Right renal cortex interstitium (tissue), 3 donors: Measurements from ENCODE around the gene AMN. TPM values are rescaled to one million over a fixed set of nuclear protein-coding genes. Genes with fewer than 3 reads are reported as not detected.

Experiments
- DNase-seq, 3 donors: peaks; one replicate each; pipeline ENCODE4 v3.0.0-alpha.2; 2013; ENCODE audit warnings: low read depth in 3 of 3, low spot score in 2 of 3
- polyA plus RNA-seq, 3 donors: library from polyadenylated mRNA; unstranded; fragments of 120-200 nt; gene quantifications; one replicate each; pipeline ENCODE4 v1.2.1, GENCODE V29; 2013; ENCODE audit not compliant: insufficient read length in 3 of 3

The AMN gene
- polyA plus RNA-seq, 3 donors, result 15.9 to 22.6 (median 17.7) TPM

GRCh38 chr14:102898776-102899515 is 23.5 kb upstream of the AMN start:
- no peak for DNase-seq

DNA sequence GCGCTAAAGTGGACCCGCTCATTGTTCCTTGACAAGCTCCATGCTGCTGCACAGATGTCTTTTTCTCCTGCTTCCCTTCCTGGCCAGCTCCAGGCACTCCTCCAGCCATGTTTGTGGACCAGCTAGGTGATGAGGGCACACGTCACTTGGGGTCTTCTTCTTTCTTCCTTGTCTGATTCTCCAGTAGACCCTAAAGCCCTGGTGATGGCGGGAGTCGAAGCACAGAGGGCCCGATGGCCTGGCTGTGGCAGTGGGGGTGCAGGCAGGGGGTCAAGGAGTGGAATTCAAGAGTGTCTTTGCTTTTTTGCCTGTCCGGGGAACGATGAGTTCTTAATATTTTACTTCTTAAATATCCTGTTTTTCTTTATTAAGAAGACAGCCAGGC is 23.0 kb upstream of the AMN start:
- no peak for DNase-seq

- DNase-seq, result no peak
Measured at GRCh38 chr14:102900631-102901571, 21.6 kb upstream of the AMN start.

DNA sequence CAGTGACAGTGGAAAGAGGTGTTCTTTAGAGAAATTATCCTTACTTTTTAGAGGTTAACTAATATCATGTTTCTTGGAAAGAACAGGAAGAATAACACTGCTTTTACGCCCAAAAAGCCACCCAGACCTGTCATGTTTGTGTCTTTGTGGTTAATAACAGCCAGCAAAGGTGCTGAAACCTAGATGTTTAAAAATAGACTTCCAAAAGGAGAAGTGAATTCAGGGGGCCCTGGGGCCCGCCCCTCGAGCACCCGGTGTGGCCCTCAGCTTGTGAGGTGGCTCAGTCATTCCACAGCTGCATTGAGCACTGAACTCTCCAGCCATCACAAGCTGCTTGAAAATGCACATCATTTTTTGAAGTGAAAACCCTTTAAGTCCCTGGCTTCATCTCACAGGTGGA is 20.8 kb upstream of the AMN start:
- no peak for DNase-seq

DNA sequence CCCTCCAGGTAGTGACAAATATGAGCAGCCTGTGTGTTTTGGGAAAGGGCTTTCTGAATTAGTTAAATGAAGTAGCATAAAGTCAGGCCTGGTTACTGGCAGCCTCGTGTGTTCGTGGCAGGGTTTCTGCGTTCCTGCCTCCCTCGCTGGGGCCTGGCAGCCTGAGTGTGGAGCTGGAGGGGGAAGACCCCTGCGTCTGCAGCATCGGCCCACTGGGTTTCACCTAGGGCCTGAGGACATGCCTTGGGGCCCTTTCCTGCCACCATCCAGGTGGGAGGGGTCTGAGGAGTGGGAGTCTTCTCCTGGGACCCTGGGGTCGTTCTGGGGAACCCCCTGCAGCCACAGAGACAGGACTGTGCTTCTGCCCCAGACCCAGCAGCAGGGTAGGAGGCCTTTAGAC is 20.4 kb upstream of the AMN start:
- no peak for DNase-seq

DNA sequence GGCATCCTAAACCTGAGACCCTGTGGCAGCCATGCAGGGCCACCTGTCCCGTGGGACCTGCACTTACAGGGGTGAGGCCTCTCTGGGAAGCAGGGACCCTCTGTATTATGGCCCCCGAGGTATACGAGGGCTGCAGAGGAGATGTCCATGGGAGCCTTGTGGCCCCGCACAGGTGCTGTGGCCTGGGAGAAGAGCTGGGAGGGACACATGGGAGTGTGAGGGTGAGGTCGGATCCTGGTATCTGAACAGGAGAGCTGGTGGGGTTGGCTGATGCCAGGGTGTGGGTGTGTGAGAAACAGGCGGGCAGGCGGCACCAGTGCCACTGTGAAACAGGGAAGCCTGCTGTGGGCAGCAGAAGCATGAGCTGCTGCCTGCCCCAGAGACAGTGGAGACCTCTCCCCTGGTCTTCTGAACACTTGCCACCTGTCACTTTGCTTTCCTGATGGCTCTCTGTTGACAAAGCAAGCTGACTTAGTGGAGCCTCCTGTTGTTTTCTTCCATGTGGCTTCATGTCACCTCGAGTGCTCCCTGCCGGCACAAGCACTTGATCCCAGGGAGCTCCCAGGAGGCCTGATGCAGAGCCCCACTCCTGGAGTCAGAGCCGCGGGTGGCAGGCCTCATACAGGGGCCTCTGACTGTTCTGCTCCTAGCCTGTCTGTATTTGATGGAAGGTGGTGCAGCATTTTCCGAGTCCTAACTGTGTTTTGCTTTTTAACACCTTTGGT is 19.8 kb upstream of the AMN start:
- no peak for DNase-seq

DNA sequence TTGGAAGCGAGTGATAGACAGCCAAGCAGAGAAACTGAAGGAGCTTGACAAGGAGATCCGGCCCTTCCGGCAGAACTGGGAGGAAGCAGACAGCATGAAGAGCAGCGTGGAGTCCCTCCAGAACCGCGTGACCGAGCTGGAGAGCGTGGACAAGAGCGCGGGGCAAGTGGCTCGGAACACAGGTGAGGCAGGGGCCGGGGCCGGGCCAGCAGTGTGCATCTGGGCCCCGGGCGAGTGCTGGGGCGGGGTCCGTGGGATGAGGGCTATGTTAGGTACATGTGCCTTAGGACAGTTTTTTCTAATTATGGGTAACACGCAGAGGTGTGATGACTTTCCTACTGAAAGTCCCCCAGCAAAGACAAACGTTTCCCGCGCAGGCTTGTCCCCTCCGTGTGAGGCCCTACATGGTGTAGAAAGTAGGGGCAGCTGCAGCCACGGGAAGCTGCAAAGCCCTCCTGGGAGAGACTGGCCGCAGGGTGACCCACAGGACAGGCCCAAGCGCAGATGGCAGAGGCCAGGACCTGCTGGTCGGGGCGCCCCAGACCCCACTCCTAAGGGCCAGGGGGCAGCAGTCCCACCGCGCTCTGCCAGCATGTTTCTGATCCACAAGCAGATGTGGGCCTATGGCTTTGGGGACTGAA is 19.1 kb upstream of the AMN start:
- DNase-seq, result no peak

- DNase-seq, result no peak
Measured at GRCh38 chr14:102903889-102904512, 18.5 kb upstream of the AMN start.

GRCh38 chr14:102905116-102906108 is 17.1 kb upstream of the AMN start:
- no peak for DNase-seq

DNA sequence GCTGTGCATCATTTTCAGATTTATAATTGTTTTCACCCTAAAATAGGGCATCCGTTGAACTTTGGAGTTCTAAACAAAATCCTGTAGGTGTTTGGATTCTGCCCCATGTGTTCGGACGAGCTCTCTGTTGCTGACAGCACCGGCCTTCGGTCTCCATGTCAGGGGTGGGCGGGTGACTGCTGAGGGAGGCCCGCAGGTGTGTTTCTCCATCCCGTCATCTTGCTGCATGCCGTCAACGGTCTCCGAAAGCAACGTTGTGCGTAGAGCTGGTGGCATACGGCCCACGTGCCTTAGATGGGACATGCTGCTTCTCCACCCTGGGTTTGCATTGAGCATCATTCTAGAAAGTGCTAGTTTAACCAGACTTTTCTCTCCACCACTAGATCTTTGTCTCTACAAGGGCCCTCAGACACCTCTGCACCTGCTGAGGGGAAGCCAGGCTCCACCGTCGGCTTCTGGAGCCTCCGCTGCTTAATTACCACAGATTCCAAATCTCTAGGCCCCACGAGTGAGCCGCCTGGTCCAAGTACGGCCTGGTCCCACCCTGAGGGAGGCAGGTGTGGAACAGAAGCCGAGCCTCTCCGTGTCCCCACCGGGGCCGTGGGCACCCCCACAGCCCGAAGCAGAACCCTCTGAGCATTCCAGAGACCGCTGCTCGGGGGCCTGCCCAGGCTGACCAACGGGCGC is 15.7 kb upstream of the AMN start:
- no peak for DNase-seq

- no peak for DNase-seq
Measured at GRCh38 chr14:102907303-102907844, 15.1 kb upstream of the AMN start.

- no peak for DNase-seq
Measured at GRCh38 chr14:102907980-102908730, 14.3 kb upstream of the AMN start.

DNA sequence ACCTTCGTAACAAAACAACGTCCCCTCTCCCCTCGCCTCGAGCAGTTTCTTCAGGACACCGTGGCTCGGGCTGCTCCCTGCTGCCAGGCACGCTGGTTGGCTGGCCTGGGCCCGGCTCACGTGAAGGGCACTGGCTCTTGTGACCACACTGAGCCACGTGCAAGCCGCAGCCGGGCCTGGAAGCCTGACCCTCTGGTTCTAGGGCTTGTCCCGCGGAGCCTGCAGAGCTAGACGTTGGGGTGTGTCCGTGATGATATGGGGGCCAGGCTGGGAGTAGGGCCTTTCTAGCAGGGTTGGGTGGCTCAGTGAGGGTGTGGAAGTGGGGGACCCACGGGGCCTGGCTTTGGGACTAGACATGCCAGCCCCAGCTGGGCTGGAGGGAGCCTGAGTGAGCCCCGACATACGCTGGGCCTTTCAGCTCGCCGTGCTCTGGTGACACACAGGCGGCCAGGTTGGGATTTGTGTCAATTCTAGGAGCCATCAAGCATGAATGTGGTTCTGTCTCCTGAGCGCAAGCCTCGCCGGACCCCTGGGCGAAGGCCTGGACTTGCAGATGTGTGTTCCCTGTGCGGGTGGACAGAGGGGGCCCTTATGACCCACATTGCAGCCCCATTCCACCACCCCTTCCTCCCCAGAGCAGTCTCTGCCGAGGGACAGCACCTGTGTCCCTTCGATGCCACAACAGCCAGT is 13.6 kb upstream of the AMN start:
- DNase-seq, result no peak

DNA sequence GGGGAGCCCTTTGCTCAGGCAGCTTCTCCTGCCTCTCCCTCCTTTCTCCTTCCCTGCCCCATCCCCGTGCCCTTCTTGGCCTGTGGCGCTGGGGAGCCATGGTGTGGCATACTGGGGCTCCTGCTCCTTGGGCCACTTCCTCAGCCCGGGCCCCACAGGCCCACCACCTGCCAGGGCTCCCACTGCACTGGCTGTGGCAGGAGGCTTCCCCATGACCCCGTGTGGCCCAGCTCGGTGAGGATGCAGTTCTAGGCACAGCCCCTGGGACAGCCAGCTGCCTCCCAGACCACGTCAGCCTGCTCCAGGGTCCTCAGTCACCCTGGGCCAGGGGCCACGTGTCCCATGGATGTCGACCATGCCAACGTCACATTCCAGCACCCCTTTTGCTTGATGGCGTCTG is 13.0 kb upstream of the AMN start:
- no peak for DNase-seq

GRCh38 chr14:102909911-102910310 is 12.6 kb upstream of the AMN start:
- no peak for DNase-seq

DNA sequence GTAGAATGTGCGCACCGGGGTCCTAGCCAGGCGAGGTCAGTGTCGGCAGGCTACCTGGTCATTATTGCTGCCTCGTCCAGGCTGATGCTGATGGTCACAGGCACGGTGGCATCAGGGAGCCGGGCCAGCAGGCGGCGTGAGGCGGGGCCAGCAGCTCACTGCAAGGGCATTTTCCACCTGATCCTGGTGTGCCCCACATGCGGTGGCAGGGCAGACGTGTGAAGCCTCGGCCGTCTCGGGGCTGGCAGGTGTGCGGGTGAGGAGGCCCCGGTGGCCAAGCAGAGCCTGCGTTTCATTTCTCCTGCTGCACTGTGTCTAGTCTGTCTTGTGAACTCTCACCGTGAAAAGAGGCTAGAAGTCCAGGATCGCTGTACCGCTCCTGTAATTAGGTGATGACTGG is 12.0 kb upstream of the AMN start:
- DNase-seq, result no peak

DNA sequence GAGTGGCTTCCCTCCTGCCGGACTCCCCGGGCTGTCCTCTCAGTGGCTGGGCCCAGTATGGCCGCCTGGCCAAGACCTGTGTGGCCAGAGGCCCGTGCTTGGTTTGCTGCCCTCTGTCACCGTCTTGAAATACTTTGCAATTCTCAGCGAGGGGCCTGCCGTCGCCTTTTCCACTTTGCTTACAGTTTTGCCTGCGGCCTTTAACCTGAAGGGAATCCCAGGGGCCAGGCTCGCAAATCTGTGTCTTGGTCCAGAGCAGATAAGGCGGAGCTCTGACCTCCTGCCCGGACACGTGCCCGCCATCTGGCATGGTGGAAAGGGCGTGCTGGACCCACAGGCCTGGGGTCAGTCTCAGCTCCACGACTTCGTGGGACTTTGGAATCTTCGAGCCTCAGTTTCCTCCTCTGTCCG is 10.9 kb upstream of the AMN start:
- DNase-seq, result no peak
